Measurements from ENCODE around the gene ZNF142.

- TF ChIP-seq TAF1 (IDR thresholded peaks at IDR 0.05; ENCODE audit: borderline replicate concordance, insufficient read depth, low read length) (no peak), POLR2AphosphoS5 (IDR thresholded peaks at IDR 0.05; ENCODE audit: low read depth, low read length) (no peak), REST (IDR thresholded peaks at IDR 0.05; ENCODE audit: insufficient read depth in 1 of 2, low read depth in 2 of 2, low read length in 2 of 2) (no peak), SIN3A (IDR thresholded peaks at IDR 0.05; ENCODE audit: borderline replicate concordance, insufficient read depth, low read length) (no peak), FOXP2 (optimal IDR thresholded peaks at IDR 0.05; ENCODE audit: borderline replicate concordance, extremely low read depth, extremely low read length, insufficient read depth) (no peak)
Observed at GRCh38 chr2:218621007-218621406, 38.4 kb downstream of the ZNF142 start.

Measured in PFSK-1 (cell line).